Mucosa of stomach (tissue), 1 donor: ENCODE measurements around the gene MAGI2.

Experiments
- H3K27me3 ChIP-seq: one replicate; pipeline ENCODE4 v1.7.0; 2013; ENCODE audit warnings: mild to moderate bottlenecking, low read length; ENCODE audit not compliant: control insufficient read depth, insufficient read depth
- H3K36me3 ChIP-seq: one replicate; pipeline ENCODE4 v1.7.0; 2013; ENCODE audit warnings: low read length; ENCODE audit not compliant: control insufficient read depth, insufficient read depth
- H3K4me1 ChIP-seq: one replicate; pipeline ENCODE4 v1.7.0; 2013; ENCODE audit warnings: mild to moderate bottlenecking, low read length; ENCODE audit not compliant: control insufficient read depth, insufficient read depth
- H3K4me3 ChIP-seq: one replicate; pipeline ENCODE4 v1.7.0; 2013; ENCODE audit warnings: low read length
- H3K9ac ChIP-seq: one replicate; pipeline ENCODE4 v1.7.0; 2013; ENCODE audit warnings: mild to moderate bottlenecking, low read length, moderate library complexity
- H3K9me3 ChIP-seq: one replicate; pipeline ENCODE4 v1.7.0; 2013; ENCODE audit warnings: mild to moderate bottlenecking, low read length, moderate library complexity; ENCODE audit not compliant: control insufficient read depth
- donor health status: Pancreatic carcinoma.

The MAGI2 gene

GRCh38 chr7:79281426-79281825 is 172.0 kb downstream of the MAGI2 start:
- Histone ChIP-seq H3K9ac (no peak overlapping the region), H3K9me3 (no peaks in the 10 kb centered on the region), H3K36me3 (no peaks in the 10 kb centered on the region), H3K4me3 (no peak overlapping the region), H3K4me1 (no peaks in the 10 kb centered on the region), H3K27me3 (no peaks in the 10 kb centered on the region)

DNA sequence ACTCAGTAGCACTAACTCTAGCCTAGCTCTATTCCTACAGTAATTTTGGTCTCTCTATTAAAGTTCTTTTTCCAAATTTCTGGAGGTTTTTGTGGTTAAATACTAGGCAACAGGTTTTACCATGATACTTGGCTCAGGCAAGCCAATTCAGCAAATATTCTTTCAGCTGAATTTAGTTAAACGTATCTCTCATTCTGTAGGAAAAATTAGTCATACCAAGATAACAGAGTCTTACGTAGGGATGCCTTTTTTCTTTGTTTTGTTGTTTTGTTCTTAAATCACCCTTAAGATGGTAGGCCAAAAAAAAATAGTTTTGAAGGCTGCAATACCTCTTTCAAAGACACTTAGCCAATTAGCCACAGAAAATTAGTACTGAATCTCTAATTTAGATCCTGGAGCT is 180.5 kb downstream of the MAGI2 start:
- H3K27me3 ChIP-seq = no peaks in the 10 kb centered on the region
- no peaks in the 10 kb centered on the region for H3K4me1 ChIP-seq
- no peaks in the 10 kb centered on the region for H3K9me3 ChIP-seq
- H3K4me3 ChIP-seq = no peak overlapping the region
- no peak overlapping the region for H3K9ac ChIP-seq
- no peaks in the 10 kb centered on the region for H3K36me3 ChIP-seq

DNA sequence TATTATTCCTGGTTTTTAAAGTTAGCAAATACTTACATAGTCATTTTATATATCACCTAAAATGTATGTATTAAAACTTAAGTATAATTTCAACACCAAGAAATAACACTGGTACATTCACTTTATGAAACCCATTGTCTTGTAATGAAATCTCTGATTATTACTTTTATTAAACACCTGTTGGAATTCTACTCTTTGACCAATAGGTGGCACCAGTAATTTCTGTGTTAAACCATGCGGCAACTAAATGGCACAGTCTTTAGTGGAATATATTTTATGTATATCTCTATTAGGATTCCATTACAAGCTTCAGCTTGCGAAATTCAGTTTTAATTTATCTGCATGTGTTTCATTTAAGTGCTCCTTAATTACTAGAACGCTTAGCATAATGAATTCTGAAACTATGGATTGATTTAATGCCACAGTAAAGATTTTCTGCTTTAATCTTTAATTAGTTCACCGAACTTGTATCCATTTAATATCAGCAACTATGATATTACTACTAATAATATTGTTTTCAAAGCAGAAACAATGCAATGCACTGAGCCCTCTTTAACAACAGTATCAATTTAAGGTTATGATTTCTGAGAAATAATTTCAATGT is 181.3 kb downstream of the MAGI2 start:
- Histone ChIP-seq H3K4me1 (no peaks in the 10 kb centered on the region), H3K9me3 (no peaks in the 10 kb centered on the region), H3K36me3 (no peaks in the 10 kb centered on the region), H3K27me3 (no peaks in the 10 kb centered on the region), H3K4me3 (no peak overlapping the region), H3K9ac (no peak overlapping the region)

DNA sequence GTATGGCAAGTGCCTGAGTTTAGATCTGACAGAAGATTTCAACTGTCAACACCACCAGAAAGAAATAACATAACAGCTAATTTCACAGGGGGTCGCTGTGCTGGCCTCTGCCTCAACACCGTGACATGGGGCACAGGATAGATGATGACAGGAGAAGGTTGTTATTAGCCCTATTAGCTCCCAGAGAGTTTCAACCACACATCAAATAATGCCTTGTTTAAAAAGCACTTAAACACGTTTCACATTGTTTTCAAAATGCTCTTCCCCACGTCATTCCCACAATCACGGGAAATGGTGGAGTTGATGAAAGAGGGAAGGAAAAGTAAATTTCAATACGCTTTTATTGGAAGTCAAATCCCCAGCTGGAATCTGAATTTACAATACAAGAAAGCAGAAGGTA is 184.7 kb downstream of the MAGI2 start:
- Histone ChIP-seq H3K4me3 (no peak overlapping the region), H3K9me3 (no peaks in the 10 kb centered on the region), H3K9ac (no peak overlapping the region), H3K4me1 (no peaks in the 10 kb centered on the region), H3K27me3 (no peaks in the 10 kb centered on the region), H3K36me3 (no peaks in the 10 kb centered on the region)

- no peak overlapping the region for H3K4me3 ChIP-seq
These were observed 194.6 kb downstream of the MAGI2 start for GRCh38 chr7:79258826-79259225.

GRCh38 chr7:79257959-79258358 is 195.5 kb downstream of the MAGI2 start:
- no peak overlapping the region for H3K4me3 ChIP-seq
- no peak overlapping the region for H3K9ac ChIP-seq
- H3K9me3 ChIP-seq = no peaks in the 10 kb centered on the region
- H3K4me1 ChIP-seq = no peaks in the 10 kb centered on the region
- H3K36me3 ChIP-seq = no peaks in the 10 kb centered on the region
- H3K27me3 ChIP-seq = peaks cover 2% of the 10 kb centered on the region

More at GRCh38 chr7:79258826-79259225, 194.6 kb downstream of the MAGI2 start:
- Histone ChIP-seq H3K36me3 (no peaks in the 10 kb centered on the region), H3K4me1 (no peaks in the 10 kb centered on the region), H3K9me3 (no peaks in the 10 kb centered on the region), H3K9ac (no peak overlapping the region), H3K27me3 (peaks cover 4% of the 10 kb centered on the region)

- H3K27me3 ChIP-seq = no peaks in the 10 kb centered on the region
These were observed 207.7 kb downstream of the MAGI2 start for GRCh38 chr7:79245623-79246249.

GRCh38 chr7:79244482-79244881 is 209.0 kb downstream of the MAGI2 start:
- no peaks in the 10 kb centered on the region for H3K4me1 ChIP-seq
- H3K9ac ChIP-seq = no peak overlapping the region
- H3K36me3 ChIP-seq = no peaks in the 10 kb centered on the region
- no peaks in the 10 kb centered on the region for H3K27me3 ChIP-seq
- H3K4me3 ChIP-seq = no peak overlapping the region
- H3K9me3 ChIP-seq = no peaks in the 10 kb centered on the region

More at GRCh38 chr7:79245623-79246249, 207.7 kb downstream of the MAGI2 start:
- Histone ChIP-seq H3K9me3 (no peaks in the 10 kb centered on the region), H3K4me1 (no peaks in the 10 kb centered on the region), H3K9ac (no peak overlapping the region), H3K36me3 (no peaks in the 10 kb centered on the region), H3K4me3 (no peak overlapping the region)

GRCh38 chr7:79241288-79242060 is 212.0 kb downstream of the MAGI2 start:
- no peak overlapping the region for H3K4me3 ChIP-seq
- no peaks in the 10 kb centered on the region for H3K36me3 ChIP-seq
- no peaks in the 10 kb centered on the region for H3K27me3 ChIP-seq
- H3K9ac ChIP-seq = no peak overlapping the region
- H3K4me1 ChIP-seq = no peaks in the 10 kb centered on the region
- H3K9me3 ChIP-seq = no peaks in the 10 kb centered on the region

DNA sequence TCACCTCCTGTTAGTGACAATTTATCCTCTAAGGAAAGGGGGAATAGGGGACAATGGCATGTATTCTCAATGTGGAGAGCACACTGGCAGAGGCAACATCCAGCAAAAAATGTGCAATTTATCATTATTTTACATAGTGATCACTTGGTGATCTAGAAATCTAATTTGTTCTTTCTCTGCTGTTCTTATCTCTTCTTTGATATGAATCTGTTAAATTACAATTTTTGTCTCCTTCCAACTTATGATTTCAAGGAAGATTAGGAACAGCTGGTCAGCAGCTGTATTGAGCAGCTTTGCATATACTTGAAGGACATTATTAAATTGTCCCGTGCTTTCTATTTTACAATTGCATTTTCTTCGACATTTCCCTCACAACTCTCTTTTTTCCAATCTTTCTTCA is 213.1 kb downstream of the MAGI2 start:
- Histone ChIP-seq H3K9ac (no peak overlapping the region), H3K27me3 (no peaks in the 10 kb centered on the region), H3K4me3 (no peak overlapping the region), H3K36me3 (no peaks in the 10 kb centered on the region), H3K9me3 (no peaks in the 10 kb centered on the region), H3K4me1 (no peaks in the 10 kb centered on the region)

- Histone ChIP-seq H3K9ac (no peak overlapping the region), H3K4me3 (no peak overlapping the region), H3K36me3 (no peaks in the 10 kb centered on the region), H3K4me1 (no peaks in the 10 kb centered on the region), H3K9me3 (no peaks in the 10 kb centered on the region), H3K27me3 (no peaks in the 10 kb centered on the region)
These were observed 217.0 kb downstream of the MAGI2 start for GRCh38 chr7:79236352-79237028.

- Histone ChIP-seq H3K27me3 (no peaks in the 10 kb centered on the region), H3K4me3 (no peak overlapping the region), H3K4me1 (no peaks in the 10 kb centered on the region), H3K9ac (no peak overlapping the region), H3K36me3 (no peaks in the 10 kb centered on the region), H3K9me3 (no peaks in the 10 kb centered on the region)
These were observed 226.4 kb downstream of the MAGI2 start for GRCh38 chr7:79227044-79227443.
